SK-N-SH (cell line): ENCODE measurements around the gene OR6P1. TPM values are rescaled to one million over a fixed set of nuclear protein-coding genes. Genes with fewer than 3 reads are reported as not detected.

Source experiments
- CTCF ChIA-PET: fragments of 300-600, 350-600 bp; formaldehyde crosslinking; extraction: SDS; loops from one replicate; lab custom pipeline; 2021; lab: Yijun Ruan, JAX
- POLR2A ChIA-PET: fragments of 350-600 bp; sonication (Branson Sonifier 250); formaldehyde crosslinking; extraction: SDS; loops from one replicate; lab custom pipeline; 2020; ENCODE audit warnings: antibody characterized with exemption, inconsistent platforms; lab: Yijun Ruan, JAX
- DNase-seq: peaks from one replicate; pipeline ENCODE4 v3.0.0; 2012
- H2AFZ ChIP-seq: fragments of 200-600 bp; sonication (generic); 2 replicates; pipeline ENCODE4 v1.8.1; 2016; ENCODE audit warnings: antibody characterized with exemption, mild to moderate bottlenecking, low read depth
- H3F3A ChIP-seq: fragments of 200-600 bp; sonication (generic); replicated peaks from 2 replicates; pipeline ENCODE3; 2016; ENCODE audit warnings: antibody characterized with exemption, mild to moderate bottlenecking; ENCODE audit not compliant: insufficient read depth
- H3K27ac ChIP-seq, 2 experiments: fragments of 200-500 bp in 1 of 2; fragments of 200-600 bp in 1 of 2; sonication (Bioruptor generic) in 1 of 2; sonication (generic), shearing (Covaris generic) in 1 of 2; 2 replicates each; pipeline versions ENCODE4 v1.5.1 to v1.6.1; 2014 to 2016; ENCODE audit warnings: low read depth in 2 of 2, inconsistent platforms in 1 of 2, low read length in 1 of 2, mild to moderate bottlenecking in 1 of 2, mixed read lengths in 1 of 2
- H3K27me3 ChIP-seq: fragments of 200-600 bp; sonication (generic), shearing (Covaris generic); 2 replicates; pipeline ENCODE4 v1.6.1; 2016; ENCODE audit warnings: mixed run types; ENCODE audit not compliant: insufficient read depth
- H3K36me3 ChIP-seq, 2 experiments: fragments of 200-500 bp in 1 of 2; fragments of 200-600 bp in 1 of 2; sonication (Bioruptor generic) in 1 of 2; sonication (generic) in 1 of 2; replicated peaks in 1 of 2; 2 replicates each; pipeline versions ENCODE3 to v1.5.1; 2014 to 2016; ENCODE audit warnings: low read length in 1 of 2, mild to moderate bottlenecking in 1 of 2; ENCODE audit not compliant: insufficient read depth in 2 of 2, control insufficient read depth in 1 of 2
- H3K4me1 ChIP-seq, 2 experiments: fragments of 200-500 bp in 1 of 2; fragments of 200-600 bp in 1 of 2; sonication (Bioruptor generic) in 1 of 2; sonication (generic), shearing (Covaris generic) in 1 of 2; 2 replicates each; pipeline versions ENCODE4 v1.5.1 to v1.6.1; 2014 to 2016; ENCODE audit warnings: low read depth in 1 of 2, low read length in 1 of 2, mixed run types in 1 of 2; ENCODE audit not compliant: insufficient read depth in 2 of 2, control insufficient read depth in 1 of 2
- H3K4me2 ChIP-seq: fragments of 200-600 bp; sonication (generic), shearing (Covaris generic); 2 replicates; pipeline ENCODE4 v1.6.1; 2017; ENCODE audit warnings: mixed run types
- H3K4me3 ChIP-seq, 2 experiments: fragments of 200-500 bp in 1 of 2; fragments of 200-600 bp in 1 of 2; sonication (Bioruptor generic) in 1 of 2; sonication (generic), shearing (Covaris generic) in 1 of 2; 2 replicates each; pipeline versions ENCODE4 v1.5.1 to v1.8.1; 2014 to 2016; ENCODE audit warnings: low read depth in 2 of 2, inconsistent platforms in 1 of 2, low read length in 1 of 2, mild to moderate bottlenecking in 1 of 2, mixed read lengths in 1 of 2, moderate library complexity in 1 of 2
- H3K79me2 ChIP-seq: fragments of 200-600 bp; sonication (generic); 2 replicates; pipeline ENCODE4 v1.8.1; 2017; ENCODE audit warnings: mild to moderate bottlenecking; ENCODE audit not compliant: insufficient read depth
- H3K9ac ChIP-seq: fragments of 200-600 bp; sonication (generic); 2 replicates; pipeline ENCODE4 v1.6.1; 2017; ENCODE audit warnings: mixed run types
- H3K9me2 ChIP-seq: fragments of 200-600 bp; sonication (generic); 2 replicates; pipeline ENCODE4 v1.6.1; 2017; ENCODE audit warnings: mixed run types
- H3K9me3 ChIP-seq: fragments of 200-600 bp; sonication (generic); 2 replicates; pipeline ENCODE4 v1.6.1; 2017; ENCODE audit warnings: mixed run types, mild to moderate bottlenecking, moderate library complexity
- H4K20me1 ChIP-seq: fragments of 200-600 bp; sonication (generic); 2 replicates; pipeline ENCODE4 v1.6.1; 2017; ENCODE audit warnings: mild to moderate bottlenecking, mixed run types; ENCODE audit not compliant: insufficient read depth
- ELF1 ChIP-seq: IDR thresholded peaks from 2 replicates; pipeline ENCODE4 v1.4.0; 2012
- FOXJ3 ChIP-seq: sonication (generic); formaldehyde crosslinking; IDR thresholded peaks from 2 replicates; pipeline ENCODE4 v1.5.1; 2020; ENCODE audit warnings: mild to moderate bottlenecking, missing genetic modification reagents
- FOXM1 ChIP-seq: IDR thresholded peaks from 2 replicates; pipeline ENCODE4 v1.4.0; 2012; ENCODE audit warnings: low read depth, mild to moderate bottlenecking
- JUND ChIP-seq: IDR thresholded peaks from 2 replicates; pipeline ENCODE4 v1.4.0; 2012
- POLR2AphosphoS5 ChIP-seq: IDR thresholded peaks from 2 replicates; pipeline ENCODE4 v1.6.1; 2012; ENCODE audit warnings: low read depth, low read length
- RFX5 ChIP-seq: IDR thresholded peaks from 2 replicates; pipeline ENCODE4 v1.6.1; 2012; ENCODE audit warnings: mild to moderate bottlenecking, improper control_type of control experiment, low read length
- SIN3A ChIP-seq: IDR thresholded peaks from 2 replicates; pipeline ENCODE4 v1.6.1; 2012; ENCODE audit warnings: low read depth, mild to moderate bottlenecking, low read length, moderate library complexity, borderline replicate concordance
- TAF1 ChIP-seq: IDR thresholded peaks from 2 replicates; pipeline ENCODE4 v1.6.1; 2012; ENCODE audit warnings: low read depth, mild to moderate bottlenecking, low read length, moderate library complexity, borderline replicate concordance
- TCF12 ChIP-seq: IDR thresholded peaks from 2 replicates; pipeline ENCODE4 v1.4.0; 2012
- WGBS: methylation state at CpG from one replicate; pipeline ENCODE4 v1.1.6; 2017; ENCODE audit warnings: low lambda C conversion rate; 5-methylcytosine and 5-hydroxymethylcytosine counted together
- polyA plus RNA-seq, 3 experiments: library from polyadenylated mRNA; depleted of rRNA; stranded (reverse); fragments of >200 nt; gene quantifications; 2 replicates each; pipeline ENCODE4 v1.2.3, GENCODE V29; 2012
- TF ChIP-seq, protein P1 (sequence below): fragments of 150-350 bp; IDR thresholded peaks from 2 replicates; pipeline ENCODE4 v1.6.1; 2016; ENCODE audit warnings: mild to moderate bottlenecking, low read depth, low read length
- TF ChIP-seq, protein P2 (sequence below): IDR thresholded peaks from 2 replicates; pipeline ENCODE4; 2012
- TF ChIP-seq, protein P3 (sequence below): IDR thresholded peaks from 2 replicates; pipeline ENCODE4 v1.6.1; 2012; ENCODE audit warnings: mild to moderate bottlenecking, low read depth, low read length, moderate library complexity
- TF ChIP-seq, protein P4 (sequence below): fragments of 200-600 bp; sonication (generic); IDR thresholded peaks from 2 replicates; pipeline ENCODE4 v1.6.1; 2017; ENCODE audit warnings: antibody characterized with exemption, mild to moderate bottlenecking, moderate library complexity
- TF ChIP-seq, protein P5 (sequence below): IDR thresholded peaks from 2 replicates; pipeline ENCODE4 v1.4.0; 2012; ENCODE audit warnings: low read depth, borderline replicate concordance

Gene OR6P1, protein sequence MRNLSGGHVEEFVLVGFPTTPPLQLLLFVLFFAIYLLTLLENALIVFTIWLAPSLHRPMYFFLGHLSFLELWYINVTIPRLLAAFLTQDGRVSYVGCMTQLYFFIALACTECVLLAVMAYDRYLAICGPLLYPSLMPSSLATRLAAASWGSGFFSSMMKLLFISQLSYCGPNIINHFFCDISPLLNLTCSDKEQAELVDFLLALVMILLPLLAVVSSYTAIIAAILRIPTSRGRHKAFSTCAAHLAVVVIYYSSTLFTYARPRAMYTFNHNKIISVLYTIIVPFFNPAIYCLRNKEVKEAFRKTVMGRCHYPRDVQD
- not detected in 2 replicates for polyA plus RNA-seq (2012; rRNA removed)
- not detected in 2 replicates for polyA plus RNA-seq (2012; cell fraction: cytosol; rRNA removed)
- not detected in 2 replicates for polyA plus RNA-seq (2012; cell fraction: nucleus; rRNA removed)

DNA sequence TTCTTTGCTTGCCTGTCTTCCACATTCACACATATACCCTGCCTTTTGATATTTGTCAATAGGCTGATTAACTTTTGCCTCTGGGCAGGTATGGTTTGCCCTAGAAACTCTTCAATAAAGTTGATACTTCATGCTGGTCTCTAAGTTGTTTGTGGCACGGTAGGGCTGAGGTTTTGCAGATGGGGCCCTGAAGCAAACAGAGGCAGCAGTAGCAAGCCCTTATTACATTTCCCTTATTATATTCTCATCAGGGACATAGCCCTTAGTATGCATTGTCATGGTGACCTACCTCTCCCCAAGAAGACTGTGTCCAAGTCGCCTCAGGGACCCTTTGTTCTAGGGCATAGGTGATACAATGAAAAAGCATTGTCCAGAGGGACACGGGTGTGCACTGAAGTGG lies at the start of gene OR6P1:
TSS of gene OR6P1 (minus strand) at position 101 of the 400 bp plus-strand sequence. CDS start 6,976 bp downstream, outside the sequence.
- H3K4me3 ChIP-seq, result no peak within 1 kb of the TSS
- WGBS, result 0% methylated on average over 3 of the region's 3 CpGs
- H3F3A ChIP-seq, result no peaks in the 10 kb centered on the region
- no peak within 1 kb of the TSS for H3K27ac ChIP-seq
- no peaks in the 10 kb centered on the region for H3K4me1 ChIP-seq
- ChIA-PET CTCF (no interaction called here), POLR2A (no interaction called here)
- no peaks in the 10 kb centered on the region for H3K9me2 ChIP-seq
- no peak within 1 kb of the TSS for H2AFZ ChIP-seq
- H3K9me3 ChIP-seq, result no peaks in the 10 kb centered on the region
- no peaks in the 10 kb centered on the region for H4K20me1 ChIP-seq
- no peaks in the 10 kb centered on the region for H3K27me3 ChIP-seq
- no peaks in the 10 kb centered on the region for H3K79me2 ChIP-seq
- no peak within 1 kb of the TSS for H3K9ac ChIP-seq
- no peaks in the 10 kb centered on the region for H3K36me3 ChIP-seq
- TF ChIP-seq JUND, result no peak
- no peak for TF ChIP-seq POLR2AphosphoS5
- no peak for TF ChIP-seq FOXM1
- TF ChIP-seq, protein P1, sequence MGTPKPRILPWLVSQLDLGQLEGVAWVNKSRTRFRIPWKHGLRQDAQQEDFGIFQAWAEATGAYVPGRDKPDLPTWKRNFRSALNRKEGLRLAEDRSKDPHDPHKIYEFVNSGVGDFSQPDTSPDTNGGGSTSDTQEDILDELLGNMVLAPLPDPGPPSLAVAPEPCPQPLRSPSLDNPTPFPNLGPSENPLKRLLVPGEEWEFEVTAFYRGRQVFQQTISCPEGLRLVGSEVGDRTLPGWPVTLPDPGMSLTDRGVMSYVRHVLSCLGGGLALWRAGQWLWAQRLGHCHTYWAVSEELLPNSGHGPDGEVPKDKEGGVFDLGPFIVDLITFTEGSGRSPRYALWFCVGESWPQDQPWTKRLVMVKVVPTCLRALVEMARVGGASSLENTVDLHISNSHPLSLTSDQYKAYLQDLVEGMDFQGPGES, result no peak
- no peak for TF ChIP-seq FOXJ3 (CRISPR knock-in tag)
- TF ChIP-seq, protein P2, sequence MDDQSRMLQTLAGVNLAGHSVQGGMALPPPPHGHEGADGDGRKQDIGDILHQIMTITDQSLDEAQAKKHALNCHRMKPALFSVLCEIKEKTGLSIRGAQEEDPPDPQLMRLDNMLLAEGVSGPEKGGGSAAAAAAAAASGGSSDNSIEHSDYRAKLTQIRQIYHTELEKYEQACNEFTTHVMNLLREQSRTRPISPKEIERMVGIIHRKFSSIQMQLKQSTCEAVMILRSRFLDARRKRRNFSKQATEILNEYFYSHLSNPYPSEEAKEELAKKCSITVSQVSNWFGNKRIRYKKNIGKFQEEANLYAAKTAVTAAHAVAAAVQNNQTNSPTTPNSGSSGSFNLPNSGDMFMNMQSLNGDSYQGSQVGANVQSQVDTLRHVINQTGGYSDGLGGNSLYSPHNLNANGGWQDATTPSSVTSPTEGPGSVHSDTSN, result no peak
- TF ChIP-seq, protein P3, sequence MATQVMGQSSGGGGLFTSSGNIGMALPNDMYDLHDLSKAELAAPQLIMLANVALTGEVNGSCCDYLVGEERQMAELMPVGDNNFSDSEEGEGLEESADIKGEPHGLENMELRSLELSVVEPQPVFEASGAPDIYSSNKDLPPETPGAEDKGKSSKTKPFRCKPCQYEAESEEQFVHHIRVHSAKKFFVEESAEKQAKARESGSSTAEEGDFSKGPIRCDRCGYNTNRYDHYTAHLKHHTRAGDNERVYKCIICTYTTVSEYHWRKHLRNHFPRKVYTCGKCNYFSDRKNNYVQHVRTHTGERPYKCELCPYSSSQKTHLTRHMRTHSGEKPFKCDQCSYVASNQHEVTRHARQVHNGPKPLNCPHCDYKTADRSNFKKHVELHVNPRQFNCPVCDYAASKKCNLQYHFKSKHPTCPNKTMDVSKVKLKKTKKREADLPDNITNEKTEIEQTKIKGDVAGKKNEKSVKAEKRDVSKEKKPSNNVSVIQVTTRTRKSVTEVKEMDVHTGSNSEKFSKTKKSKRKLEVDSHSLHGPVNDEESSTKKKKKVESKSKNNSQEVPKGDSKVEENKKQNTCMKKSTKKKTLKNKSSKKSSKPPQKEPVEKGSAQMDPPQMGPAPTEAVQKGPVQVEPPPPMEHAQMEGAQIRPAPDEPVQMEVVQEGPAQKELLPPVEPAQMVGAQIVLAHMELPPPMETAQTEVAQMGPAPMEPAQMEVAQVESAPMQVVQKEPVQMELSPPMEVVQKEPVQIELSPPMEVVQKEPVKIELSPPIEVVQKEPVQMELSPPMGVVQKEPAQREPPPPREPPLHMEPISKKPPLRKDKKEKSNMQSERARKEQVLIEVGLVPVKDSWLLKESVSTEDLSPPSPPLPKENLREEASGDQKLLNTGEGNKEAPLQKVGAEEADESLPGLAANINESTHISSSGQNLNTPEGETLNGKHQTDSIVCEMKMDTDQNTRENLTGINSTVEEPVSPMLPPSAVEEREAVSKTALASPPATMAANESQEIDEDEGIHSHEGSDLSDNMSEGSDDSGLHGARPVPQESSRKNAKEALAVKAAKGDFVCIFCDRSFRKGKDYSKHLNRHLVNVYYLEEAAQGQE, result no peak
- no peak for TF ChIP-seq TCF12
- TF ChIP-seq, protein P4, sequence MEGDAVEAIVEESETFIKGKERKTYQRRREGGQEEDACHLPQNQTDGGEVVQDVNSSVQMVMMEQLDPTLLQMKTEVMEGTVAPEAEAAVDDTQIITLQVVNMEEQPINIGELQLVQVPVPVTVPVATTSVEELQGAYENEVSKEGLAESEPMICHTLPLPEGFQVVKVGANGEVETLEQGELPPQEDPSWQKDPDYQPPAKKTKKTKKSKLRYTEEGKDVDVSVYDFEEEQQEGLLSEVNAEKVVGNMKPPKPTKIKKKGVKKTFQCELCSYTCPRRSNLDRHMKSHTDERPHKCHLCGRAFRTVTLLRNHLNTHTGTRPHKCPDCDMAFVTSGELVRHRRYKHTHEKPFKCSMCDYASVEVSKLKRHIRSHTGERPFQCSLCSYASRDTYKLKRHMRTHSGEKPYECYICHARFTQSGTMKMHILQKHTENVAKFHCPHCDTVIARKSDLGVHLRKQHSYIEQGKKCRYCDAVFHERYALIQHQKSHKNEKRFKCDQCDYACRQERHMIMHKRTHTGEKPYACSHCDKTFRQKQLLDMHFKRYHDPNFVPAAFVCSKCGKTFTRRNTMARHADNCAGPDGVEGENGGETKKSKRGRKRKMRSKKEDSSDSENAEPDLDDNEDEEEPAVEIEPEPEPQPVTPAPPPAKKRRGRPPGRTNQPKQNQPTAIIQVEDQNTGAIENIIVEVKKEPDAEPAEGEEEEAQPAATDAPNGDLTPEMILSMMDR, result no peak
- TF ChIP-seq, protein P5, sequence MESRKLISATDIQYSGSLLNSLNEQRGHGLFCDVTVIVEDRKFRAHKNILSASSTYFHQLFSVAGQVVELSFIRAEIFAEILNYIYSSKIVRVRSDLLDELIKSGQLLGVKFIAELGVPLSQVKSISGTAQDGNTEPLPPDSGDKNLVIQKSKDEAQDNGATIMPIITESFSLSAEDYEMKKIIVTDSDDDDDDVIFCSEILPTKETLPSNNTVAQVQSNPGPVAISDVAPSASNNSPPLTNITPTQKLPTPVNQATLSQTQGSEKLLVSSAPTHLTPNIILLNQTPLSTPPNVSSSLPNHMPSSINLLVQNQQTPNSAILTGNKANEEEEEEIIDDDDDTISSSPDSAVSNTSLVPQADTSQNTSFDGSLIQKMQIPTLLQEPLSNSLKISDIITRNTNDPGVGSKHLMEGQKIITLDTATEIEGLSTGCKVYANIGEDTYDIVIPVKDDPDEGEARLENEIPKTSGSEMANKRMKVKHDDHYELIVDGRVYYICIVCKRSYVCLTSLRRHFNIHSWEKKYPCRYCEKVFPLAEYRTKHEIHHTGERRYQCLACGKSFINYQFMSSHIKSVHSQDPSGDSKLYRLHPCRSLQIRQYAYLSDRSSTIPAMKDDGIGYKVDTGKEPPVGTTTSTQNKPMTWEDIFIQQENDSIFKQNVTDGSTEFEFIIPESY, result no peak
- TF ChIP-seq RFX5, result no peak
- no peak for TF ChIP-seq TAF1
- TF ChIP-seq SIN3A, result no peak
- no peak for TF ChIP-seq ELF1
- TF ChIP-seq, all 33 proteins: peak for 0
- no peak within 1 kb of the TSS for H3K4me2 ChIP-seq
- DNase-seq, result no peak
